HepG2 (cell line): ENCODE results near the gene NGB. TPM values are rescaled to one million over a fixed set of nuclear protein-coding genes. Genes with fewer than 3 reads are reported as not detected.

Experiments
- ATAC-seq: fragments of 200-7000 bp; cut with Tn5 transposase; 3 replicates; pipeline ENCODE4 v1.9.1; 2020; ENCODE audit warnings: mild to moderate bottlenecking, moderate library complexity
- BruUV-seq: library from RNA; stranded (reverse); fragments of 400-500 nt; replicated peaks from 2 replicates; lab custom pipeline; 2021; lab: Mats Ljungman, UMichigan
- CTCF ChIA-PET: fragments of 300-600 bp; formaldehyde crosslinking; extraction: SDS; loops from one replicate; lab custom pipeline; 2021; ENCODE audit warnings: low total read pairs, inconsistent platforms, low intra/inter-chr PET ratio; lab: Yijun Ruan, JAX
- POLR2A ChIA-PET: fragments of 350-600 bp; sonication (Branson Sonifier 250); formaldehyde crosslinking; loops from one replicate; lab custom pipeline; 2020; ENCODE audit warnings: antibody characterized with exemption, inconsistent platforms; lab: Yijun Ruan, JAX
- DNase-seq: peaks from one replicate; pipeline ENCODE4 v3.0.0-alpha.2; 2015; ENCODE audit warnings: low spot score
- FAIRE-seq: peaks from 3 replicates; lab custom pipeline; 2011; peaks lifted over from hg19 to GRCh38; lab: Jason Lieb, UNC
- H2AFZ ChIP-seq: one replicate; pipeline ENCODE4 v1.6.1; 2011; ENCODE audit warnings: low read length, inconsistent platforms
- H3K27ac ChIP-seq: fragments of 300-600 bp; 3 replicates; pipeline ENCODE4 v1.8.0; 2011; ENCODE audit warnings: mixed run types, mild to moderate bottlenecking, mixed read lengths, low read length, inconsistent platforms; ENCODE audit not compliant: insufficient read depth; ENCODE audit errors: extremely low read length
- H3K27me3 ChIP-seq, 2 experiments: fragments of 200-600 bp in 1 of 2; 2 replicates in 1 of 2; 3 replicates in 1 of 2; pipeline versions ENCODE4 v1.6.0 to v1.8.0; 2011; ENCODE audit warnings: low read length in 2 of 2, mild to moderate bottlenecking in 2 of 2, moderate library complexity in 2 of 2, inconsistent platforms in 1 of 2; ENCODE audit not compliant: insufficient read depth in 2 of 2, control insufficient read depth in 1 of 2
- H3K36me3 ChIP-seq, 2 experiments: fragments of 200-600 bp in 1 of 2; replicated peaks in 1 of 2; 2 replicates in 1 of 2; 3 replicates in 1 of 2; pipeline versions ENCODE4 v1.5.1 to v1.8.0; 2011; ENCODE audit warnings: low read length in 2 of 2, inconsistent platforms in 1 of 2; ENCODE audit not compliant: insufficient read depth in 2 of 2, control insufficient read depth in 1 of 2
- H3K4me1 ChIP-seq: 2 replicates; pipeline ENCODE4 v1.5.1; 2012; ENCODE audit warnings: low read length, inconsistent platforms; ENCODE audit not compliant: insufficient read depth
- H3K4me2 ChIP-seq: 2 replicates; pipeline ENCODE4 v1.6.0; 2011; ENCODE audit warnings: low read depth, low read length, inconsistent platforms
- H3K4me3 ChIP-seq, 3 experiments: fragments of 200-600 bp in 1 of 3; sonication (generic), shearing (Covaris generic) in 1 of 3; replicated peaks in 1 of 3; 2 replicates each; pipeline ENCODE4 v1.5.1; 2011 to 2016; ENCODE audit warnings: low read length in 3 of 3, inconsistent platforms in 2 of 3, low read depth in 2 of 3, mild to moderate bottlenecking in 2 of 3, control low read depth in 1 of 3, mixed read lengths in 1 of 3; ENCODE audit not compliant: insufficient read depth in 1 of 3
- H3K79me2 ChIP-seq: one replicate; pipeline ENCODE4 v1.6.1; 2011; ENCODE audit warnings: low read length, inconsistent platforms; ENCODE audit not compliant: insufficient read depth
- H3K9ac ChIP-seq: 2 replicates; pipeline ENCODE4 v1.6.0; 2011; ENCODE audit warnings: mild to moderate bottlenecking, low read depth, low read length, inconsistent platforms; ENCODE audit not compliant: insufficient read depth
- H3K9me3 ChIP-seq: 2 replicates; pipeline ENCODE4 v1.5.1; 2012; ENCODE audit warnings: mild to moderate bottlenecking, low read length
- H4K20me1 ChIP-seq: 2 replicates; pipeline ENCODE4 v1.6.0; 2011; ENCODE audit warnings: inconsistent platforms, mild to moderate bottlenecking, low read length, moderate library complexity; ENCODE audit not compliant: insufficient read depth
- ETV6 ChIP-seq: sonication (generic); formaldehyde crosslinking; conservative IDR thresholded peaks from 2 replicates; pipeline ENCODE4 v1.4.0; 2020; ENCODE audit warnings: missing genetic modification reagents
- KAT2B ChIP-seq: fragments of 150-350 bp; IDR thresholded peaks from 2 replicates; pipeline ENCODE4 v1.6.1; 2014; ENCODE audit warnings: low read depth, low read length, borderline replicate concordance
- MYC ChIP-seq: sonication (generic); formaldehyde crosslinking; IDR thresholded peaks from 2 replicates; pipeline ENCODE4 v1.9.0; 2021; ENCODE audit warnings: missing genetic modification reagents, borderline replicate concordance
- RXRA ChIP-seq: sonication (generic); formaldehyde crosslinking; IDR thresholded peaks from 2 replicates; pipeline ENCODE4 v1.5.1; 2020; ENCODE audit warnings: missing genetic modification reagents
- ZNF30 ChIP-seq: sonication (generic); formaldehyde crosslinking; IDR thresholded peaks from 2 replicates; pipeline ENCODE4 v1.5.0; 2020; ENCODE audit warnings: mild to moderate bottlenecking, missing genetic modification reagents
- ZNF383 ChIP-seq: sonication (generic); formaldehyde crosslinking; IDR thresholded peaks from 2 replicates; pipeline ENCODE4 v1.4.0; 2020; ENCODE audit warnings: missing genetic modification reagents, mild to moderate bottlenecking, borderline replicate concordance
- ZNF709 ChIP-seq: sonication (generic); formaldehyde crosslinking; IDR thresholded peaks from 2 replicates; pipeline ENCODE4 v1.5.0; 2020; ENCODE audit warnings: mild to moderate bottlenecking, missing genetic modification reagents
- WGBS: methylation state at CpG from one replicate; pipeline ENCODE4 v1.1.6; 2017; ENCODE audit warnings: low lambda C conversion rate; 5-methylcytosine and 5-hydroxymethylcytosine counted together
- in situ Hi-C: cut with HindIII; loops from 2 replicates; pipeline ENCODE4 v1.10.0; 2017; ENCODE audit warnings: low pct_unique_long_range_greater_than_20kb; ENCODE audit not compliant: extremely low pct_ligation_motif_present
- intact Hi-C: fragments of 100-400 bp; cut with micrococcal nuclease; formaldehyde crosslinking; loops from one replicate; pipeline ENCODE4 v1.10.0; 2022; ENCODE audit not compliant: unreplicated experiment
- polyA plus RNA-seq, 8 experiments: library from polyadenylated mRNA; depleted of rRNA in 3 of 8; stranded (reverse) in 7 of 8; unstranded in 1 of 8; fragments of >200 nt; fragmentation: Illumina TruSeq in 4 of 8; extraction: Trizol in 4 of 8; gene quantifications; 2 replicates each; pipeline versions ENCODE4 v1.2.1 to v1.2.3, GENCODE V29; 2011 to 2016; ENCODE audit warnings: low read depth in 4 of 8, missing spikeins in 1 of 8, mixed read lengths in 1 of 8; ENCODE audit not compliant: insufficient read depth in 1 of 8
- total RNA-seq, 5 experiments: library from RNA; depleted of rRNA; stranded (reverse); fragments of >200 nt; fragmentation: Illumina TruSeq; extraction: Trizol; gene quantifications; 2 replicates each; pipeline ENCODE4 v1.2.3, GENCODE V29; 2016; ENCODE audit warnings: low read depth in 1 of 5
- TF ChIP-seq, protein P1 (sequence below): sonication (generic); formaldehyde crosslinking; IDR thresholded peaks from 2 replicates; pipeline ENCODE4 v1.5.0; 2020; ENCODE audit warnings: missing genetic modification reagents
- TF ChIP-seq, protein P2 (sequence below): sonication (generic); formaldehyde crosslinking; IDR thresholded peaks from 2 replicates; pipeline ENCODE4 v1.4.0; 2020; ENCODE audit warnings: missing genetic modification reagents

NGB gene
- total and polyA plus RNA-seq, 2 of the 13 experiments (the other 11 are each of a cell fraction or from before 2014, with no cell fraction given) = 0.04 TPM; not detected in 1

DNA sequence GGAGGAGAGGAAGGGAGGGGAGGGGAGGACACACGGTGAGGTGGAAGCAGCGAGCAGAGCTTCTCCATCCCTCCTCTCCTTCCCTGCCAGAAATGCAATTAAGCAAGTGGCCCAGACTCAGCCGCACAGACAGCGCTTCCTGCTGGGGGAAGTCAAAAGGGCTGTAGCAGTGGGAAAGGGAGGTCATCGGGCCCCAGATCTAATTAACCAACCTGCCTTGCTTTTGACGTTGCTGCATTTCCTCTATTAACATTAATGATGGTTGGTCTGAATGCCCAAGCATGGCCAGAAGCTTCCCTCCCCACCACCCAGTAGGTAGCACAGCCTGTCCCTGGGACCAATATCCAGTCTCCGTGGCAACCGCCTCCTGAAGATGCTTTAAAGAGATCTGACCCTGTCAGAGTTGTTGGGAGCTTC is 4.6 kb upstream of the NGB start:
- FAIRE-seq (no peak), DNase-seq (no peak), ATAC-seq (no peak)
- no peak overlapping the region for H3K27ac ChIP-seq
- in situ Hi-C loops = no loop called here
- ChIA-PET POLR2A (no interaction called here), CTCF (no interaction called here)
- H3K4me3 ChIP-seq = no peak overlapping the region
- no peak overlapping the region for H3K9ac ChIP-seq
- no TSS peak for BruUV-seq
- H3K4me2 ChIP-seq = no peak overlapping the region
- H2AFZ ChIP-seq = no peak overlapping the region
- H3K9me3 ChIP-seq = no peaks in the 10 kb centered on the region
- no peaks in the 10 kb centered on the region for H3K4me1 ChIP-seq
- H3K36me3 ChIP-seq = peaks cover 2 to 9% of the 10 kb centered on the region in 2 experiments; a peak in 2 of 5 replicates
- H4K20me1 ChIP-seq = no peaks in the 10 kb centered on the region
- intact Hi-C loops = no loop called here
- no peaks in the 10 kb centered on the region for H3K79me2 ChIP-seq
- H3K27me3 ChIP-seq = peaks cover 2 to 5% of the 10 kb centered on the region in 2 experiments; a peak in 1 of 5 replicates
- WGBS = 75% methylated on average over 8 of the region's 8 CpGs
- TF ChIP-seq MYC (CRISPR knock-in tag) (no peak), ETV6 (CRISPR knock-in tag) (no peak), ZNF709 (no peak), ZNF383 (CRISPR knock-in tag) (no peak), KAT2B (no peak), RXRA (CRISPR knock-in tag) (no peak), ZNF30 (CRISPR knock-in tag) (no peak)
- TF ChIP-seq, protein P1, sequence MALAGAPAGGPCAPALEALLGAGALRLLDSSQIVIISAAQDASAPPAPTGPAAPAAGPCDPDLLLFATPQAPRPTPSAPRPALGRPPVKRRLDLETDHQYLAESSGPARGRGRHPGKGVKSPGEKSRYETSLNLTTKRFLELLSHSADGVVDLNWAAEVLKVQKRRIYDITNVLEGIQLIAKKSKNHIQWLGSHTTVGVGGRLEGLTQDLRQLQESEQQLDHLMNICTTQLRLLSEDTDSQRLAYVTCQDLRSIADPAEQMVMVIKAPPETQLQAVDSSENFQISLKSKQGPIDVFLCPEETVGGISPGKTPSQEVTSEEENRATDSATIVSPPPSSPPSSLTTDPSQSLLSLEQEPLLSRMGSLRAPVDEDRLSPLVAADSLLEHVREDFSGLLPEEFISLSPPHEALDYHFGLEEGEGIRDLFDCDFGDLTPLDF (CRISPR knock-in tag) = no peak
- TF ChIP-seq, protein P2, sequence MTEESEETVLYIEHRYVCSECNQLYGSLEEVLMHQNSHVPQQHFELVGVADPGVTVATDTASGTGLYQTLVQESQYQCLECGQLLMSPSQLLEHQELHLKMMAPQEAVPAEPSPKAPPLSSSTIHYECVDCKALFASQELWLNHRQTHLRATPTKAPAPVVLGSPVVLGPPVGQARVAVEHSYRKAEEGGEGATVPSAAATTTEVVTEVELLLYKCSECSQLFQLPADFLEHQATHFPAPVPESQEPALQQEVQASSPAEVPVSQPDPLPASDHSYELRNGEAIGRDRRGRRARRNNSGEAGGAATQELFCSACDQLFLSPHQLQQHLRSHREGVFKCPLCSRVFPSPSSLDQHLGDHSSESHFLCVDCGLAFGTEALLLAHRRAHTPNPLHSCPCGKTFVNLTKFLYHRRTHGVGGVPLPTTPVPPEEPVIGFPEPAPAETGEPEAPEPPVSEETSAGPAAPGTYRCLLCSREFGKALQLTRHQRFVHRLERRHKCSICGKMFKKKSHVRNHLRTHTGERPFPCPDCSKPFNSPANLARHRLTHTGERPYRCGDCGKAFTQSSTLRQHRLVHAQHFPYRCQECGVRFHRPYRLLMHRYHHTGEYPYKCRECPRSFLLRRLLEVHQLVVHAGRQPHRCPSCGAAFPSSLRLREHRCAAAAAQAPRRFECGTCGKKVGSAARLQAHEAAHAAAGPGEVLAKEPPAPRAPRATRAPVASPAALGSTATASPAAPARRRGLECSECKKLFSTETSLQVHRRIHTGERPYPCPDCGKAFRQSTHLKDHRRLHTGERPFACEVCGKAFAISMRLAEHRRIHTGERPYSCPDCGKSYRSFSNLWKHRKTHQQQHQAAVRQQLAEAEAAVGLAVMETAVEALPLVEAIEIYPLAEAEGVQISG = no peak
